Erythroblast (primary cell): ENCODE measurements around the gene MBNL2.
A peak's percentile ranks its signal among the peaks of the same experiment; 100 is the strongest.

Experiments used
- DNase-seq, 2 experiments: peaks; one replicate each; lab custom pipeline; 2025; lab: John Stamatoyannopoulos, UW
- GATA1 ChIP-seq: IDR thresholded peaks from 2 replicates; pipeline ENCODE4 v1.6.1; 2011; ENCODE audit warnings: low read depth, mild to moderate bottlenecking, control low read depth, low read length, moderate library complexity
- POLR2A ChIP-seq: IDR thresholded peaks from 2 replicates; pipeline ENCODE4 v1.6.1; 2011; ENCODE audit warnings: mild to moderate bottlenecking, low read length

The MBNL2 gene

DNA sequence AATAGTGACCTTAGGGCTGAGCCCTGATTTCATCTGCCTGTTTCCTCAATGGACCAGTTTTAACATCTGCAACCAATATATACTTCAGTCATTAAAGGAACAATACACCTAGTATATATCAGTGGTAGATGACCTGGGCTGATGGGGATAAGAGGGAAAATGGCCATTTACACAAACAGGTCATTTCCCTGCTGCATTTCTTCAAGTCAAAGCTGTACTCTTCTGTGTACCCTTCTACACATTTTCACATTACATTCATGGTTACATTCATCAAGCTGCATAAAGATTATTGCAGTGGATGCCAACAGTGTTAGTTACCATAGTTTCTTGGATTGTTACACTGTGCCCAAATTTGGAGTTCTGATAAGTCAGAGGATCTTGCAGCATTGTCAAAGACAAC is 130.7 kb downstream of the MBNL2 start:
- TF ChIP-seq POLR2A, result no peak
- TF ChIP-seq GATA1, result no peak
- no peak for DNase-seq

DNA sequence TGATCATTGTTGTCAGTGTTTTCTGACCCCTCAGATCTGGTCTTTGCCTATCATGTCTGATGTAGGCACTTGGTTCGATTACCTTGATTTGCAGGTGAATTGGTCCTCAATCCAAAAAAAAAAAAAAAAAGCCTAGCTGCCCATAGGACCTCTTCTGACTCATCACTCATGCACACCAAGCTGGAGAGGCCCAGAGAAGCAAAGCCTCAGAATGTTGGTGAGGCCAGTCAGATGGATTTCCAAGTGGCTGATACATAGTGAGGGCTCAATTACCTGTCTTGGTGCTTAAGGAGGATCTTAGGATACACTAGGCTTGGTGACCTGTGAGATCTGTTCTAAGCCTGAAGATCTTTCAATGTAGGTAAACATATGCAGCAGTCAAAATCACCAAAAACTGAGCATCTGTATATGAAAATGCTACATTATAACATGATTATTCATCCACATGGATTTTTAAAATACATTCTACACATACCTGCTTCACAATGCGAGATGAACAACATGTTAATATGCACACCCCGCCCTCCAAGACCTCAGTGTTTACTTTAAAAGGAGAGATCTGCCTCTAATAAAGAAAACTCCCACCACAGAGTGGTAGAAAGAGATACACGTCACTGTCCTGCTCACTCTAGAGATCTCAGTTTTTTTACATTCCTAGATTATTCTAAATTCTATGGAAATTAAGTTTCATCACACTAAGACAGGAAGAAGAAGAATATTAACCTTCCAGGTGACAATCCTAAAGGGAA is 132.0 kb downstream of the MBNL2 start:
- DNase-seq, result no peak
- no peak for TF ChIP-seq POLR2A
- TF ChIP-seq GATA1, result no peak

DNA sequence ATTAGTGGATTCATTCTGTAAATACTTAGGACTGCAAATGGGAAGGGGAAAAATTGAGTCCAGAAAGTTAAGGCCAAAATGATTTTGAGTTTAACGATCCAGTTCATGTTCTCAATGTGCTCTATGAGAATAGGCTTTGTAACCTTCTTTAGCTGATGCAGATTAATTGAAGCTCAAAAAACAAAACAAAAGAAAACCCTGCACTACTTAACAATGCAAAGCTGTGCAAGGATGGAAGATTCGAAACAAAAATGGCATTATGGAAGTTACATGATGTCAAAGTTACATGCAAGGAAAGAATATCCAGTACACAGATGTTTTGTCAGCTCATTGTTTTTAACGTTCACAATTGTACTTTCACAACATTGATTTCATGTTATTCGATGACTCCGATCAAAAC is 132.7 kb downstream of the MBNL2 start:
- TF ChIP-seq GATA1, result no peak
- no peak for TF ChIP-seq POLR2A
- no peak for DNase-seq

DNA sequence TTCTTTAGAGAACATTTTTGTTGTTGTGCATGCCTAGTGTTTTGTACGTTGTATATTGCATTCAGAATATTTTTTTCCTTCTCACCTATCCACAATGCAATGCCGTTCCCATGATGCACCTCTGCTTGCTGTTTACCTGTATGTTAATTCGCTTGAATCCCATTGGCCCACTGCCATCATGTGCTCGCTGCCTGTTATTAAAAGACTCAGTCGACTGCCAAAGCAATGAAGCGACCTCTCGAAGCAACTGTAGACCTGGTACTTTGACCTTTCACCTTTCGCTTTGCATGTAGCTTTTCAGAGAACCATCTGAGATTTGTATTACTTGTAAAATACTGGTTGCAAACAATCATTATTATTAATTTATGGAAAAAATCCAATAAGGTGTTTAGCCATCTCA is 134.5 kb downstream of the MBNL2 start:
- TF ChIP-seq POLR2A (no peak), GATA1 (no peak)

DNA sequence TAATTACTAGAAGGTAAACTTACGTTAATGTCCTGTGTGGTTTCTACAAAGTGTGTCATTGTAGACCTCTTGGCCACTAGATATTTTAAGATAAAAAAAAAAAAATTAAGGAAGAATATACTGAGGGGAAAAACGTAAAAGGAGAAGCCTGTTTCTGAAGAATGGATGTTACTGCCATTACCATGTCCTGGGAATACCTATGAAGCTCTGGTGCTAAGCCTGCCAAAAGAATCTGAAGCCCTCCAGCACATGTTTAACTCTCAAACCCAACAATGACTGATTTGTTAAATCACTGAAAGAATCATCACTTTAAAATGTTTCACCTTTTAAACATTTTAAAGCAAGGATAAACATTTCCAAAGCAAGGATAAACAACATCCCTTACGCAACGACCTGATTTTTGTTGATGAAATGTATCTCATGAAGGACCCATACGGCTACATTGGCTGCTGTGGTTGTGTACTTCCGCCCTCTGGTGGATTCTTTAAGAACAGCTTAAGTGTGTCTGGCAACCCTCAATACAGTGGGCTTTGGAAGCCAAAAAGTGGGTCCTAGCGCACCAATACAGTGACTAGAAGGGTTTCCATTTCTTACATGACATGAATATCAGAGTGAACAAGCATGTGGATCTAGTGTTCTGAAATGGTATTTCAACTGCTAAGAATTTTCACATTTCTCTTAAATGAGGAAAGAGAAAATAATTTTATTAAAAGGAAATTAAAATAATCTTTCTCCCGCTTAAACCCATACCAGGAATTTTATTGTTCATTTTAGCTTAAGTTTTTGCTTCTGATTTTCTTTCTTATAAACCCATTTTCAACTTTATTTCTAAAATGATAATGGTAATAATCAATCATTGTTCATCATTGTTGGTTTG is 137.3 kb downstream of the MBNL2 start:
- TF ChIP-seq POLR2A (no peak), GATA1 (no peak)
- peak; percentile 72 to 86 for DNase-seq

More for the DNA sequence above, 134.5 kb downstream of the MBNL2 start:
- no peak for DNase-seq

DNA sequence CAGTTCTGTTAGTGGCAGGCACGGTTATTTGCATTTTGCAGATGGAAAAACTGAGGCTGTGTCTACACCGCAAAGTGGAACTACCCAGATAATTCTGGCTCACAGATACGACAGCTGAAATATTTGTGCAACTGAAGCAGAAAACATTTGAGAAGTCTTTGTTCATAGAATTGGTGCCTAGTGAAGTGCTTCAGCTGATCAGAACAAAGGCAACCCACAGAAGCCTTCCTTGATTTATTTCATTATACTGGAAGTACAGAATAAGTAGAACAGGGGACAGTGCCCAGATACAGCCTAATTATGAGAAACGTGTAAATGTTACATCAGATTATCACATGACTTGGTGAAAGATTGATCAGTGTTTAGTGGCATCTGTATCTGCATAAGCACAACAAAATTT is 138.5 kb downstream of the MBNL2 start:
- DNase-seq, result no peak
- no peak for TF ChIP-seq POLR2A

DNA sequence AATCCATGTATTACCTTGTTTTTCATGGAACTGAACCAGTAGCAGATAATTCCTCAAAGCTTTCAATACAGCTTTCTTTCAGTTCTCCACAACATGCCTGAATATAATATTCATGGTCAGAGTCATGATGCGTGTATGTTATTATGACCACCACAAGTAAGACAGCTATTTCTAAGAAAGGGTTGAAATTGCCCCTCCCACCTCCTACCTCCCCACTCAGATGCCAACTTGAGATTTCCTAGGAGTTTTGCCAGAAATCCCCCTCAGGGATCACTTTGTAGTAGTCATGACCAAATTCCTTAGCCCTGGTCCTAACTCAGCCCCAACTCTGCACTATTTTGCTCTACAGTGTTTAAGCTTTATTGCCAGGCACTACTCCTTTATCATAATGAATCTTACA is 141.9 kb downstream of the MBNL2 start:
- TF ChIP-seq POLR2A (no peak), GATA1 (no peak)

DNA sequence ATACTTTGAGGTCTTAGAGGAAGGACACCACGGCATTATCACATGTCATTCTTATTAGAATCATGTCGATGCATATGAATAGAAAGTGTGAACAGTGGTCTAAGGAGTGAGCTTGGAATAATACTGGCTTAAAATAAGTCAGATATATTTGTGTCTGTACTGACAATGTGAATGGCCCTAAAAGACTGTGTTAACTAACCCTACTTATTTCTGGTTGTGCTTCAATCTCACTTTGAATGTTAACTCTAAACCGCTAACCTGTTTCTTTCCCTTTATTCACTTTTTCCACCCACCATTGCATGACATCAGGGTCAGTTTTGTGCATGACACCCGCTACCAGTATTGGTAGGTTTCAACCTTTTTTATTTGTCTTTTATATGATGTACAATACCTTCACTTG is 142.7 kb downstream of the MBNL2 start:
- no peak for TF ChIP-seq GATA1
- TF ChIP-seq POLR2A, result no peak
- DNase-seq, result no peak

More for the DNA sequence above, 141.9 kb downstream of the MBNL2 start:
- DNase-seq, result no peak

DNA sequence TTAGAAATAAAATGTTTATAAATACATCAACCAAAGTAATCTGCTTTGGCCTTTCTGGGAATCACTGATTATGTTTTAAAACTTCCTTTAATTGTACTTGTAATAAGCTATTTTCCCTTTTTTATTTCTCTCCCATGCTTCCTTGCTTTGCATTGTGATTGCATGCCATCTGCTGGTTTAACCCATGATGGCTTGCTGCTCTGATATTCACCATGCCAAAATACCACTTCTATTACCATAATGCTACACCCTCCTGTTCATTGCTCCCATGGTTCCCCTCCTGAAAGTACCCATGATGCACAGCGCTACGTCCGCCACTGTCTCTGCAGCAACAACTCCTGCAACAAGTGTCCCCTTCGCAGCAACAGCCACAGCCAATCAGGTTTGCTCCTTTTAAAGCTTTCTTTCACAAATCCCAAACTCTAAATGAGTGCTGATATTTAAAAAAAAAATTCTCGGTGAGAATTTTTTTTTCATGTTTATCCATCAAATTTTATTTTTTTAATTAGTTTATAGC is 144.1 kb downstream of the MBNL2 start:
- TF ChIP-seq POLR2A, result no peak
- no peak for TF ChIP-seq GATA1
- no peak for DNase-seq

DNA sequence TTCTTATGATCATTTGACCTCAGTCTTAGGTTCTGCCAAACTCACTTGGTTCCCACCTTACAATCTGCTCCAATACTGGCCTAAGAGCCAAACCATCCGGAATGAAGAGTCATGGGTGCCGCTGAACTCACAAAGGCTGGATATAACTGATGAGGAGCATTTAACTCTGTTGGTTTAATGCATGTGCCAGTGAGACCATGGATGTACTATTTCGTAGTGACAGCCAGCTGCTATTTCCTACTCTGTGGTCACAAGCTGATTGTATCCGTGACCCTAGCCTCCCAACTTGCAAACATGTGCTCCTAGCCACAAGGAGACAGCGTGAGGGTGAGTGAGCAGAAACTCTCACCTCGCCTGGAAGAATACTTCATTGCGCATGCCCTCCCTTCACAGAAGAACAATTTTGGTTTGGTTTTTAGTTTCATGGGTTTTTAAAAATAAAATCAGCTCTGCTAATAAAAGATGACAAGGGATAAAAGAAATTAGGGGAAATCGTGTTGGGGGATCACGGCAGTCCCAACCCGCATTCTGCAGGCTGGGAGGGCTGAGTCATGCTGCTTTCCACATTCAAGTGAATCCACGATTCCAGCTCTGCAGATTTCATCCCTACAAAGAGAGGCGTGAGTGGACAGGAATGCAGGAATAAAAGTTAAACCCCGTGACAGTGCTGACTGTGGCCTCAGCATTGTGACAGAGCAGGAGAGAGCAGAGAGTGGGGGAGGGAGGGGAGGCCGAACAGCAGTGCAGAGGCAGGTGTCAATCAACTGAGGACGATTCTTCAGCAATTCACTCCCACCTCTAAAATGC is 145.1 kb downstream of the MBNL2 start:
- no peak for DNase-seq
- TF ChIP-seq POLR2A, result no peak
- no peak for TF ChIP-seq GATA1

DNA sequence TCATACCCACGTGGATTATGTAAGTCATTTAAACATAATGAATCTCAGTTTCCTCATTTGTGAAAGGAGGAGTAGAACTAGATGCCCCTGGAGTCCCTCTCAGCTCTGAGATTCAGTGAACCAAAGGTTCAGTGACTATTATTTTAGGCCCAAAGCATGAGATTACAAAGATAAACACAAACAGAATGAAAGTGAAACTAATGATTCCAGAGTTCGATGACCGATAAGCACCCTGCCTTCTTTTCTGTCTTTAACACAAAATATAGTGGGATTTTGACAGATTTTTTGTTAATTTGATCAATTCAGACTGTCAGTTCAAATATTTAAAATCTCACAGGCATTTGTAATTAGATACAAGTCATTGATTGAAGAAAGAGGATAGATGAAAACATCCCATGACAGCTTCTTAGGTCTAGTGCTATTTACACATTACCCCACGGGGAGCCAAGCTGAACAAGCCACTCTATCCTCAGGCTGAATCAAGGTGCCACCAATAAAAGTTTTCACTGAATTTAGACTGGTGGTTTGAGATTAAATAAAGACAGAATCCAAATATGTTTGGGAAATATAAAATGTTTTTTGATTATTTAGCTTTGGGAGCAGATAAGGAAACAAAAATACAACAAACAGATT is 147.2 kb downstream of the MBNL2 start:
- peak in 1 of 2 experiments; percentile 6 for DNase-seq
- TF ChIP-seq POLR2A (no peak), GATA1 (no peak)

DNA sequence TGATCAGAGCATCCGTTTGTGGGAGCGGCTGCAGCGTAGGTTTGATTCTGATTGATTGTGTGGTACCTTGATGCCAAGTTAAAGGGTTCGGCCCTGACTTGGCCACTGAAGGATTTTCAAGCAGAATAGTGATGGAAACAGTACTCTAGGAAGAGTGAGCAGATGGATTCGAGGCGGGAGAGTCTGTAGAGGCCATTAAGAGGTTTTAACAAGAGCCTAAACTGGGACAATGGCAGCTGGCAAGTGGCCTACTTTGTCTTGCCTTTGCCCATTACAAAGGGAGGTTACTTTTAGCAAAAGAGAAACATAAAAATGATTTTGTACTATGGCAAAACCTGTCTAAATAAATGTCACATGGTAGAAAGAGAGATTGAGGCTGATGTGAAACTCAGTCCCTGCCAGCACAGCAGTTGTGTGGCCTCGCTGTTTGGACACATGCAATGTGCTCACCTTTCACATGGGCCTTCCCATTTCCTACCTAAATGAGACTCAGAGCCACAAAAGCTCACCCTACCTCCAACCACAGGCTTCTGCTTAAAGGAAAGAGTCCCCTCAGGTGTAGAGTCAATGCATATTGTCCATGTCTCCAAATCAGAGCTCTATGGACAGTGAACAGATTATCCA is 149.5 kb downstream of the MBNL2 start:
- TF ChIP-seq POLR2A (no peak), GATA1 (no peak)
- no peak for DNase-seq
